Measurements from ENCODE around the gene TSR2.

TSR2 gene

DNA sequence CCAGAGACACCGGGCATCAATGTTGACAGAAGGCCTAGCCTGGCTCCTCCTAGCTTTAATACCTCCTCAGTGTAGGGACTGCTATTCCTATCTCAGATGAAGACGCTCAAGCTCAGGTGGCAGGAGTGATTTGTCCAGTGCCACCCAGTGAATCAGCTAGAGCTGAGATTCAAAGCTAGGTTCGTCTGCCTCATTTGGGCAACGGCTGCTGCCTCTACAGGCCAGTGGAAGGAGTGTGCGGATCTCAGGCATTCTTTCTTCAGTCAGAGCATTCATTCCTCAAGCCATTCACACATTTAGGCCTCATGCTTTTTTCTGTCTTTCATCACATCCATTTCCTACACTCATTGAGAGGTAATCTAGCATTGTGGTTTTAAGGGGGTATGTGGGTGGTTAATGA is 7.3 kb downstream of the TSR2 start:
- Mint-ChIP-seq H3K4me3 (no peak overlapping the region), H3K27me3 (ENCODE audit: low read depth) (no peaks in the 10 kb centered on the region), H3K36me3 (ENCODE audit: low read depth) (peaks cover 37% of the 10 kb centered on the region), H3K9me3 (peaks cover 3% of the 10 kb centered on the region), H3K4me1 (no peaks in the 10 kb centered on the region), H3K27ac (no peak overlapping the region)
- TF ChIP-seq, protein P1, sequence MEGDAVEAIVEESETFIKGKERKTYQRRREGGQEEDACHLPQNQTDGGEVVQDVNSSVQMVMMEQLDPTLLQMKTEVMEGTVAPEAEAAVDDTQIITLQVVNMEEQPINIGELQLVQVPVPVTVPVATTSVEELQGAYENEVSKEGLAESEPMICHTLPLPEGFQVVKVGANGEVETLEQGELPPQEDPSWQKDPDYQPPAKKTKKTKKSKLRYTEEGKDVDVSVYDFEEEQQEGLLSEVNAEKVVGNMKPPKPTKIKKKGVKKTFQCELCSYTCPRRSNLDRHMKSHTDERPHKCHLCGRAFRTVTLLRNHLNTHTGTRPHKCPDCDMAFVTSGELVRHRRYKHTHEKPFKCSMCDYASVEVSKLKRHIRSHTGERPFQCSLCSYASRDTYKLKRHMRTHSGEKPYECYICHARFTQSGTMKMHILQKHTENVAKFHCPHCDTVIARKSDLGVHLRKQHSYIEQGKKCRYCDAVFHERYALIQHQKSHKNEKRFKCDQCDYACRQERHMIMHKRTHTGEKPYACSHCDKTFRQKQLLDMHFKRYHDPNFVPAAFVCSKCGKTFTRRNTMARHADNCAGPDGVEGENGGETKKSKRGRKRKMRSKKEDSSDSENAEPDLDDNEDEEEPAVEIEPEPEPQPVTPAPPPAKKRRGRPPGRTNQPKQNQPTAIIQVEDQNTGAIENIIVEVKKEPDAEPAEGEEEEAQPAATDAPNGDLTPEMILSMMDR (IDR thresholded peaks at IDR 0.05; ENCODE audit: unreplicated experiment in 3 of 3) = no peak

DNA sequence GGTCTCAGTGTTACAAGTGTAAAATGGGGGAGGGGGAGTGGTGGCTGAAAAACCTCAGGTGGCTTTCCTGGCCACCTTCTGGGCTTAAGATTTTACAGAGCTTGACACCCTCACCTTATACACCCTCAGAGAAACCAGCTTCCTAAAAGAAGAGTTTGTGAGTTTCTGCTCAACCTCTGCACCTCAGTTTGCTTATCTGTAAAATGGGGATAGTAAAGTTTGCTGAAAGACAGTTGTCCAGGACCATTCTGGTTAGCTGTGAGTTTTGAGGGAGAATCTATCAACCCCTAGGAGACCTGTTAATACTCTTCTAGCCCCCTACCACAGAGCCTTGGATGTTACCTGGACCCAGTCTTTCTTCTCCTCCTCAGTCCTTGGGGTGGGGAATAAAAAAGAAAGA is 9.7 kb downstream of the TSR2 start:
- Mint-ChIP-seq H3K27ac (no peak overlapping the region), H3K4me1 (no peaks in the 10 kb centered on the region), H3K9me3 (no peaks in the 10 kb centered on the region), H3K27me3 (ENCODE audit: low read depth) (no peaks in the 10 kb centered on the region), H3K36me3 (ENCODE audit: low read depth) (peaks cover 30% of the 10 kb centered on the region), H3K4me3 (no peak overlapping the region)
- TF ChIP-seq, protein P1 (IDR thresholded peaks at IDR 0.05; ENCODE audit: unreplicated experiment in 3 of 3) = no peak

DNA sequence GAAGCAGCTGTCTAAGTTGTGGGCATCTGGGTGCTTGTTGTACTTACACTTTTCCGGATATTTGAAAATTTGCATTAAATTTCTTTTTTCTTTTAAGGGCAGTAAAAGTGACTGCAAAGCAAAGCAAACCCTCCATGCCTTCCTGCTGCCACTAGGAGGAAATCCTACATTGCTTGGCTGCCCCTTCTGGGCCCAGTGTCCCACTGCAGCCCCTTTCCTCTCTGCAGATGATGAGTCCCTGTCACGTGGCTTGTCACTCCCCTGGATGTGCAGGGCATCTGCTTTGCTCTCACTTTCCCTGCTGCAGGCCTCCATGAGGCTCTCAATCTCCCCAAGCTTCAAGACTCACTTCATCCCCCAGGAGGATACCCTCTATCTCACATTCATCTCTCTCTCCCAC is 12.7 kb downstream of the TSR2 start:
- TF ChIP-seq, protein P1 (IDR thresholded peaks at IDR 0.05; ENCODE audit: unreplicated experiment in 3 of 3) = peak in 2 of 3 experiments; percentile 40 to 48
- peaks cover 32% of the 10 kb centered on the region for H3K36me3 Mint-ChIP-seq (ENCODE audit: low read depth)
- H3K4me1 Mint-ChIP-seq = no peaks in the 10 kb centered on the region
- no peaks in the 10 kb centered on the region for H3K27me3 Mint-ChIP-seq (ENCODE audit: low read depth)
- H3K9me3 Mint-ChIP-seq = peaks cover 2% of the 10 kb centered on the region
- peak overlapping the region in 1 of 3 experiments; percentile 7 for H3K27ac Mint-ChIP-seq
- H3K4me3 Mint-ChIP-seq = no peak overlapping the region

DNA sequence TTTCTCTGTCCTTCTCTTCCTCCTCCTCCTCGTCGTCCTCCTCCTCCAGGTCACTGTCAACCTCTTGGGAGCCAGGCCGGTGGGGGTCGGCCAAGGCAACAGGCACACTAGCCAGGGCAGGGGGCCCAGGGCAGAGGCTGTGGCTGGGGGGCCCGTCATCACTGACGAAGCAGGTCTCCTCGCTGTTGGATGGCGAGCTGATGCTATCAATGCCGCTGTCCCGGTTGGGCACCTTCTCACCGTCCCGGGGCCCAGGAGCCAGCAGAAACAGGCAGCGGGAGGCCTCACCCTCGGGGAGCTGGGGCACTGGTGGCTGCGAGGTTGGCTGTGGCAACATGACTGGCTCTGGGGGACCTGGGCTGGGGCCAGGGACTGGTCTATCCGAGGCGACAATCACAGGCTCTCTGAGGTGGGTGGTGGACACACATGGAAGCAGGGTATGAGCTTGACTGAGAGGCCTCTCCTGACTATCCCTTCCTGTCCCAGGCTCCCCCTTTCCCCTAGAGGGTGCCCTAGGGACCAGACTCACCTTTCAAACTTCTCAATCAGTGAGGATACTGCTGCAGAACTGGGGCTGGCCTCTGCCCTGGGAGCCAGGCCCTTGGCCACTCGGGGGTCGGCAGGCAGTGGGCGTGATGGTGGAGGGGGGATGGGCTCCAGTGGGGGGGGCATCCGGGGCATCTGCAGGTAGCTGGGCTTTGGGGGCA is 30.0 kb downstream of the TSR2 start:
- H3K27me3 Mint-ChIP-seq (ENCODE audit: low read depth) = no peaks in the 10 kb centered on the region
- H3K9me3 Mint-ChIP-seq = peaks cover 2% of the 10 kb centered on the region
- H3K27ac Mint-ChIP-seq = no peak overlapping the region
- TF ChIP-seq, protein P1 (IDR thresholded peaks at IDR 0.05; ENCODE audit: unreplicated experiment in 3 of 3) = no peak
- no peak overlapping the region for H3K4me3 Mint-ChIP-seq
- H3K36me3 Mint-ChIP-seq (ENCODE audit: low read depth) = peaks cover 30% of the 10 kb centered on the region
- no peaks in the 10 kb centered on the region for H3K4me1 Mint-ChIP-seq

DNA sequence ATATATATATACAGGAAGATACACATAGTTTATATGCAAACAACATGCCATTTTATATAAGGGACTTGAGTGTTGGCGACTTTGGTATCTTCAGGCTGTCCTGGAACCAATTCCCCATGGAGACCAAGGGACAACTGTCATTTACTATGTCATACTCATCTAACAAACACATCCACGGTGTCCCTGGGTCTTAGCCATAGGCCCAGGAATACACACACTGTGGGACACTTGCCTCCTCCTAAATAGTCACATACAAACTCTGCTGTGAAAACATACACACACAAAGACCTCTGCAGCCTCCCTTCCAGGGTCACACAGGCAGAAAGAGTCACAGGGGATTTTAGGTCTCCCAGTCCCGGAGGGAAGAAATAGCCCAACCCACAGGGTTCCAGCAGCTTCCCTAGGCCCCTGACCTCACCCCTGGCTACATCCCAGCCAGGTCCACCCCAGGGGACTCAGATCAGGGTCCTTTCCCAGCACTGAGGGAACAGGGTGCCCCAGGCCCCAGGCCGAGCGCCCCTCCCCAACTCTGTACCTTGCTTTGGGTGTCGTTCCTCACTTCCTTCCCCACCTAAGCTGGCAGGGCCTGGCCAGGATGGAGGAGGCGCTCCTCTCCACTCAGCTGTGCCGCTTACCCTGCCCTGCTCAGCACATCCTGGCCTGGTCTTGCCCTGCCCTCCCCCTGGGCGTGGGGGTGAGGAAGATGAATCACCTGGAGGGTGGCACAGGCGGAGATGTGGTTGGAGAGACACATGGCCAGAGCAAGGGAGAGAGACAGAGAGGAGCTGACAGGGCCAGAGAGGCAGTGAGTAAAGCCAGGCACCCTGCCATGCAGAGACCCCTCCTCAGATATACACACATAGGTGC is 34.0 kb downstream of the TSR2 start:
- TF ChIP-seq, protein P1 (IDR thresholded peaks at IDR 0.05; ENCODE audit: unreplicated experiment in 3 of 3) = no peak
- no peak overlapping the region for H3K27ac Mint-ChIP-seq
- H3K4me3 Mint-ChIP-seq = no peak overlapping the region
- no peaks in the 10 kb centered on the region for H3K27me3 Mint-ChIP-seq (ENCODE audit: low read depth)
- H3K36me3 Mint-ChIP-seq (ENCODE audit: low read depth) = peaks cover 4% of the 10 kb centered on the region
- H3K4me1 Mint-ChIP-seq = peaks cover 2% of the 10 kb centered on the region
- peaks cover 2% of the 10 kb centered on the region for H3K9me3 Mint-ChIP-seq

Measured in nephron (organoid).